H1 (cell line): ENCODE data around the gene NR2F1-AS1. TPM values are rescaled to one million over a fixed set of nuclear protein-coding genes. Genes with fewer than 3 reads are reported as not detected.

Experiments
- BACH1 ChIP-seq: IDR thresholded peaks from 2 replicates; pipeline ENCODE4 v1.6.1; 2012; ENCODE audit warnings: low read length, improper control_type of control experiment
- BCL11A ChIP-seq, 2 experiments: IDR thresholded peaks; one replicate each; pipeline ENCODE4 v1.6.1; 2011; ENCODE audit warnings: low read depth in 2 of 2, low read length in 2 of 2, mild to moderate bottlenecking in 2 of 2
- CBX5 ChIP-seq: fragments of 300-800, 300-1000 bp; sonication (generic); IDR thresholded peaks from 2 replicates; pipeline ENCODE4 v1.7.1; 2016; ENCODE audit warnings: antibody characterized with exemption, low read length, low read depth
- CEBPB ChIP-seq: IDR thresholded peaks from 2 replicates; pipeline ENCODE4 v1.6.1; 2012; ENCODE audit warnings: low read depth, low read length
- CHD1 ChIP-seq: IDR thresholded peaks from 2 replicates; pipeline ENCODE4 v1.6.1; 2012; ENCODE audit warnings: low read depth, low read length, improper control_type of control experiment
- EZH2 ChIP-seq: fragments of 200-600 bp; sonication (generic); IDR thresholded peaks from 2 replicates; pipeline ENCODE4 v1.7.1; 2012; ENCODE audit warnings: low read depth, mild to moderate bottlenecking, moderate library complexity, low read length, inconsistent platforms; ENCODE audit not compliant: severe bottlenecking
- FOSL1 ChIP-seq: IDR thresholded peaks from 2 replicates; pipeline ENCODE4 v1.6.1; 2011; ENCODE audit warnings: mild to moderate bottlenecking, low read depth, low read length, moderate library complexity; ENCODE audit not compliant: insufficient read depth
- HDAC6 ChIP-seq: IDR thresholded peaks from one replicate; pipeline ENCODE4 v1.7.1; 2012; ENCODE audit warnings: low read depth, mild to moderate bottlenecking, inconsistent platforms, low read length, moderate library complexity
- JUN ChIP-seq: IDR thresholded peaks from 2 replicates; pipeline ENCODE4 v1.6.1; 2011; ENCODE audit warnings: low read depth, mild to moderate bottlenecking, improper control_type of control experiment, low read length
- KDM1A ChIP-seq: fragments of 200-600, 300-600 bp; sonication (generic); IDR thresholded peaks from 2 replicates; pipeline ENCODE4 v1.7.1; 2016; ENCODE audit warnings: mild to moderate bottlenecking, low read length, borderline replicate concordance
- KDM4A ChIP-seq: IDR thresholded peaks from one replicate; pipeline ENCODE4 v1.7.1; 2012; ENCODE audit warnings: low read depth, mild to moderate bottlenecking, moderate library complexity, low read length, inconsistent platforms; ENCODE audit not compliant: severe bottlenecking
- KDM5A ChIP-seq: fragments of 200-600 bp; IDR thresholded peaks from 2 replicates; pipeline ENCODE4 v1.7.1; 2012; ENCODE audit warnings: mild to moderate bottlenecking, low read length, inconsistent platforms, mixed read lengths
- MAFK ChIP-seq: IDR thresholded peaks from 2 replicates; pipeline ENCODE4 v1.6.1; 2012; ENCODE audit warnings: low read depth, mild to moderate bottlenecking, improper control_type of control experiment, low read length
- NRF1 ChIP-seq: IDR thresholded peaks from 2 replicates; pipeline ENCODE4 v1.6.1; 2011; ENCODE audit warnings: mild to moderate bottlenecking, low read depth, low read length, improper control_type of control experiment
- POU5F1 ChIP-seq: IDR thresholded peaks from 2 replicates; pipeline ENCODE4 v1.6.1; 2011; ENCODE audit warnings: low read depth, mild to moderate bottlenecking, low read length, moderate library complexity
- RBBP5 ChIP-seq: IDR thresholded peaks from 2 replicates; pipeline ENCODE4 v1.7.1; 2012; ENCODE audit warnings: low read depth, mild to moderate bottlenecking, inconsistent platforms, low read length, moderate library complexity, borderline replicate concordance
- SAP30 ChIP-seq: fragments of 300-600 bp; sonication (generic); IDR thresholded peaks from 2 replicates; pipeline ENCODE4 v1.7.1; 2012; ENCODE audit warnings: low read length, moderate library complexity, mild to moderate bottlenecking, inconsistent platforms; ENCODE audit not compliant: insufficient read depth, insufficient replicate concordance
- SIRT6 ChIP-seq: IDR thresholded peaks from one replicate; pipeline ENCODE4 v1.7.1; 2012; ENCODE audit warnings: low read length, inconsistent platforms
- SIX5 ChIP-seq: IDR thresholded peaks from 2 replicates; pipeline ENCODE4 v1.6.1; 2011; ENCODE audit warnings: mild to moderate bottlenecking, low read depth, low read length
- SP2 ChIP-seq: IDR thresholded peaks from 2 replicates; pipeline ENCODE4 v1.6.1; 2012; ENCODE audit warnings: mild to moderate bottlenecking, low read length, inconsistent platforms
- SP4 ChIP-seq: IDR thresholded peaks from 2 replicates; pipeline ENCODE4 v1.6.1; 2012; ENCODE audit warnings: low read length, inconsistent platforms
- SUZ12 ChIP-seq: fragments of 200-600 bp; sonication (generic); IDR thresholded peaks from 2 replicates; pipeline ENCODE4 v1.6.1; 2012; ENCODE audit warnings: mild to moderate bottlenecking, inconsistent platforms, low read length, moderate library complexity, mixed read lengths
- TAF7 ChIP-seq: optimal IDR thresholded peaks from 2 replicates; pipeline ENCODE3; 2011; ENCODE audit warnings: low read depth, mild to moderate bottlenecking, inconsistent platforms, low read length, moderate library complexity, borderline replicate concordance
- TCF12 ChIP-seq: IDR thresholded peaks from 2 replicates; pipeline ENCODE4 v1.6.1; 2011; ENCODE audit warnings: low read depth, mild to moderate bottlenecking, low read length
- USF2 ChIP-seq: IDR thresholded peaks from 2 replicates; pipeline ENCODE4 v1.6.1; 2011; ENCODE audit warnings: low read length, improper control_type of control experiment
- polyA plus RNA-seq, 7 experiments: library from polyadenylated mRNA; depleted of rRNA in 3 of 7; stranded (reverse) in 5 of 7; unstranded in 2 of 7; fragments of >200 nt in 5 of 7; fragments of 200-250 nt in 2 of 7; gene quantifications; 1 replicate in 5 of 7; 2 replicates in 1 of 7; 4 replicates in 1 of 7; pipeline versions ENCODE4 v1.2.1 to v1.2.3, GENCODE V29; 2011 to 2013; ENCODE audit warnings: missing spikeins in 2 of 7, mixed read lengths in 2 of 7
- total RNA-seq: library from RNA; stranded (reverse); fragmentation: NEBNext Ultra II Directional; extraction: Animal tissue kit (Norgen Biotek cat#: 25700); gene quantifications from 2 replicates; pipeline ENCODE4 v1.2.1, GENCODE V29; 2021

NR2F1-AS1 gene
- total and polyA plus RNA-seq, 2 of the 8 experiments (the other 6 are each of a cell fraction or from before 2014, with no cell fraction given) = 1.6 to 5.6 TPM

- no peak for TF ChIP-seq USF2
- TF ChIP-seq SP4 = no peak
- TF ChIP-seq KDM1A = no peak
- TF ChIP-seq KDM5A = no peak
- TF ChIP-seq CBX5 = no peak
- TF ChIP-seq HDAC6 = no peak
- peak; percentile 96 for TF ChIP-seq SUZ12
- no peak for TF ChIP-seq FOSL1
- no peak for TF ChIP-seq SIRT6
- no peak for TF ChIP-seq SAP30
- no peak for TF ChIP-seq MAFK
- no peak for TF ChIP-seq RBBP5
- TF ChIP-seq BACH1 = no peak
- no peak for TF ChIP-seq CHD1
- no peak for TF ChIP-seq JUN
- no peak for TF ChIP-seq TAF7
- TF ChIP-seq BCL11A (IDR thresholded peaks at IDR 0.05; ENCODE audit: low read depth in 2 of 2, low read length in 2 of 2) = no peak
- TF ChIP-seq SP2 = no peak
- TF ChIP-seq NRF1 = no peak
- TF ChIP-seq EZH2 = peak; percentile 89
- no peak for TF ChIP-seq POU5F1
- TF ChIP-seq KDM4A = peak; percentile 32
- no peak for TF ChIP-seq TCF12
- TF ChIP-seq CEBPB = no peak
- no peak for TF ChIP-seq SIX5
Measured at GRCh38 chr5:93594591-93595419, 13.8 kb upstream of the NR2F1-AS1 start (continued).
